GM23338 (cell line): ENCODE data around the gene SPARC. TPM values are rescaled to one million over a fixed set of nuclear protein-coding genes. Genes with fewer than 3 reads are reported as not detected.

Experiments used
- ATAC-seq: fragments of 200-7000 bp; cut with Tn5 transposase; 3 replicates; pipeline ENCODE4 v1.9.1; 2020
- DNase-seq: peaks from one replicate; pipeline ENCODE4 v3.0.0-alpha.2; 2015; ENCODE audit warnings: low spot score
- H2AFZ ChIP-seq: fragments of 200-600 bp; sonication (generic); 2 replicates; pipeline ENCODE4 v1.8.0; 2016; ENCODE audit warnings: antibody characterized with exemption, mild to moderate bottlenecking, moderate library complexity
- H3F3A ChIP-seq: fragments of 200-600 bp; sonication (generic); replicated peaks from 2 replicates; pipeline ENCODE4 v1.8.0; 2017; ENCODE audit warnings: antibody characterized with exemption, mixed run types, low read depth
- H3K27ac ChIP-seq: fragments of 200-600 bp; sonication (generic); 2 replicates; pipeline ENCODE4 v1.6.1; 2016; ENCODE audit warnings: low read depth
- H3K27me3 ChIP-seq: fragments of 200-600 bp; sonication (generic); 2 replicates; pipeline ENCODE4 v1.8.0; 2016; ENCODE audit warnings: mild to moderate bottlenecking, mixed run types, moderate library complexity; ENCODE audit not compliant: insufficient read depth
- H3K36me3 ChIP-seq: fragments of 200-600 bp; sonication (generic); 2 replicates; pipeline ENCODE4 v1.8.0; 2016; ENCODE audit warnings: mild to moderate bottlenecking; ENCODE audit not compliant: insufficient read depth
- H3K4me1 ChIP-seq: fragments of 200-600 bp; sonication (generic); 2 replicates; pipeline ENCODE4 v1.8.0; 2016; ENCODE audit warnings: mild to moderate bottlenecking, moderate library complexity; ENCODE audit not compliant: insufficient read depth
- H3K4me2 ChIP-seq: fragments of 200-600 bp; sonication (generic); 2 replicates; pipeline ENCODE4 v1.7.1; 2017; ENCODE audit warnings: mixed run types
- H3K4me3 ChIP-seq: fragments of 200-600 bp; sonication (generic); 2 replicates; pipeline ENCODE4 v1.6.1; 2016; ENCODE audit warnings: mixed run types
- H3K79me2 ChIP-seq: fragments of 200-600 bp; sonication (generic); replicated peaks from 2 replicates; pipeline ENCODE4 v1.8.0; 2017; ENCODE audit warnings: mild to moderate bottlenecking; ENCODE audit not compliant: insufficient read depth
- H3K9me2 ChIP-seq: fragments of 200-600 bp; sonication (generic); 2 replicates; pipeline ENCODE4 v1.8.0; 2017; ENCODE audit not compliant: insufficient read depth
- H4K20me1 ChIP-seq: fragments of 200-600 bp; sonication (generic); replicated peaks from 2 replicates; pipeline ENCODE4 v1.8.0; 2017; ENCODE audit warnings: mild to moderate bottlenecking; ENCODE audit not compliant: insufficient read depth
- H3K27ac Mint-ChIP-seq: 2 replicates; pipeline ENCODE4 v1.8.0; 2020; ENCODE audit warnings: inconsistent platforms, mild to moderate bottlenecking, moderate library complexity, mixed read lengths
- H3K27me3 Mint-ChIP-seq: 3 replicates; pipeline ENCODE4 v1.8.0; 2022; ENCODE audit warnings: low read depth, mild to moderate bottlenecking, moderate library complexity, mixed read lengths, inconsistent platforms; ENCODE audit not compliant: insufficient read depth, poor library complexity
- H3K36me3 Mint-ChIP-seq: 3 replicates; pipeline ENCODE4 v1.8.0; 2021; ENCODE audit warnings: low read depth, mild to moderate bottlenecking, inconsistent platforms, moderate library complexity, mixed read lengths
- H3K4me1 Mint-ChIP-seq: 3 replicates; pipeline ENCODE4 v1.8.0; 2020; ENCODE audit warnings: mild to moderate bottlenecking, inconsistent platforms, mixed read lengths
- H3K4me3 Mint-ChIP-seq: 3 replicates; pipeline ENCODE4 v1.8.0; 2021; ENCODE audit warnings: moderate library complexity, mild to moderate bottlenecking, inconsistent platforms, mixed read lengths
- H3K9me3 Mint-ChIP-seq: 3 replicates; pipeline ENCODE4 v1.8.0; 2020; ENCODE audit warnings: moderate library complexity, mild to moderate bottlenecking, inconsistent platforms, mixed read lengths
- CREB1 ChIP-seq: fragments of 250-450 bp; sonication (Bioruptor Pico); IDR thresholded peaks from 2 replicates; pipeline ENCODE4 v1.5.0; 2020; ENCODE audit warnings: low read depth, mild to moderate bottlenecking, moderate library complexity
- CTCF ChIP-seq, 2 experiments: fragments of 200-600 bp in 1 of 2; sonication (generic) in 1 of 2; conservative IDR thresholded peaks; 2 replicates each; pipeline versions ENCODE4 v1.5.1 to v1.6.1; 2016 to 2017; ENCODE audit warnings: antibody characterized with exemption in 2 of 2, low read depth in 2 of 2, mild to moderate bottlenecking in 2 of 2, moderate library complexity in 1 of 2
- ETS1 ChIP-seq: IDR thresholded peaks from 2 replicates; pipeline ENCODE4 v1.6.1; 2016; ENCODE audit warnings: antibody characterized with exemption
- EZH2 ChIP-seq: fragments of 200-600 bp; sonication (generic); IDR thresholded peaks from one replicate; pipeline ENCODE4 v1.8.0; 2017; ENCODE audit warnings: antibody characterized with exemption, mild to moderate bottlenecking, low read depth; ENCODE audit not compliant: unreplicated experiment
- EZH2phosphoT487 ChIP-seq: fragments of 200-600 bp; sonication (generic); IDR thresholded peaks from one replicate; pipeline ENCODE4 v1.8.1; 2018; ENCODE audit warnings: antibody characterized with exemption; ENCODE audit not compliant: unreplicated experiment
- JUNB ChIP-seq: IDR thresholded peaks from one replicate; pipeline ENCODE4 v1.6.1; 2016; ENCODE audit warnings: antibody characterized with exemption; ENCODE audit not compliant: unreplicated experiment
- NANOG ChIP-seq: IDR thresholded peaks from 2 replicates; pipeline ENCODE4 v1.6.1; 2016; ENCODE audit warnings: antibody characterized with exemption, borderline replicate concordance
- POLR2AphosphoS5 ChIP-seq: IDR thresholded peaks from 2 replicates; pipeline ENCODE4 v1.6.1; 2016; ENCODE audit warnings: antibody characterized with exemption, low read depth
- REST ChIP-seq: IDR thresholded peaks from one replicate; pipeline ENCODE4 v1.6.1; 2018; ENCODE audit warnings: antibody characterized with exemption; ENCODE audit not compliant: unreplicated experiment
- STAT1 ChIP-seq: IDR thresholded peaks from one replicate; pipeline ENCODE4 v1.6.1; 2016; ENCODE audit warnings: antibody characterized with exemption; ENCODE audit not compliant: unreplicated experiment
- ZNF114 ChIP-seq: fragments of 250-450 bp; sonication (Bioruptor Pico); IDR thresholded peaks from 2 replicates; pipeline ENCODE4 v1.5.0; 2020; ENCODE audit warnings: mild to moderate bottlenecking, moderate library complexity
- ZNF331 ChIP-seq: fragments of 250-450 bp; sonication (Bioruptor Pico); IDR thresholded peaks from 2 replicates; pipeline ENCODE4 v1.5.0; 2020; ENCODE audit warnings: low read depth, mild to moderate bottlenecking, moderate library complexity
- polyA plus RNA-seq: library from polyadenylated mRNA; unstranded; fragments of >200 nt; fragmentation: Nextera tagmentation; extraction: Ambion mirVana; gene quantifications from 2 replicates; pipeline ENCODE4 v1.2.1, GENCODE V29; 2016
- total RNA-seq: library from RNA; depleted of rRNA; stranded (reverse); fragments of >200 nt; shearing (Covaris generic); gene quantifications from 2 replicates; pipeline ENCODE4 v1.2.3, GENCODE V29; 2014

The SPARC gene
- total and polyA plus RNA-seq, 2 experiments from 2014 or later = 218 to 225 TPM

DNA sequence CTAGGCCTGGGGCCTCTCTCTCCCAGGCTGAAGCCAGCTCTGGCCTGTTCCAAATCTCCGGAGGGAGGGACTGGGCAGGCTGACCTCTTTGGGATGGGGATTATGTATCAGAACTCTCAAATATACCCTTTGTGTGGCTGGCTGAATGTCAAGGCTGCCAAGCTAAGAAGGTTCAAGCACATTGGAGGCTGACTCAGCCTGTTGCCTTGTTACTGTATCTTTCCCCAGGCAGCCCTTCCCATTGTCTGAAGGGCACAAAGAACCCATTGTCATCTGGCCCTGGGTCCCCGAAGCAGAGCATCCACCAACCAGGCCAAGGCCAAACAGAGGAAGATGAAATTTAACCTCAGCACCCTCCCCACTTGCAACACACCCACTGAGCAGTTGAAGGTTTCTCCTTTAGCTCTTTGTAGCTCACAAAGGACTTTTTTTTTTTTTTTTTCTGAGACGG, 7.3 kb upstream of the SPARC start:
- no peak for ATAC-seq

GRCh38 chr5:151692312-151692711, 5.6 kb upstream of the SPARC start:
- H3K27me3 Mint-ChIP-seq = no peaks in the 10 kb centered on the region
- Histone ChIP-seq H3K4me2 (no peak overlapping the region), H3K79me2 (no peaks in the 10 kb centered on the region), H3K9me2 (peaks cover 10% of the 10 kb centered on the region; the same call in 1 of the 2 replicates), H3K36me3 (no peaks in the 10 kb centered on the region), H3K4me1 (peaks cover 14% of the 10 kb centered on the region), H2AFZ (no peak overlapping the region), H3K4me3 (no peak overlapping the region), H3F3A (no peaks in the 10 kb centered on the region), H3K27me3 (no peaks in the 10 kb centered on the region), H3K27ac (no peak overlapping the region), H4K20me1 (no peaks in the 10 kb centered on the region)
- DNase-seq = no peak
- H3K27ac Mint-ChIP-seq = no peak overlapping the region
- H3K9me3 Mint-ChIP-seq = no peaks in the 10 kb centered on the region
- ATAC-seq = no peak
- no peaks in the 10 kb centered on the region for H3K36me3 Mint-ChIP-seq
- H3K4me1 Mint-ChIP-seq = peaks cover 15% of the 10 kb centered on the region
- no peak overlapping the region for H3K4me3 Mint-ChIP-seq
- no peak for TF ChIP-seq JUNB
- TF ChIP-seq NANOG = no peak
- no peak for TF ChIP-seq EZH2
- no peak for TF ChIP-seq ZNF331
- TF ChIP-seq ETS1 = no peak
- no peak for TF ChIP-seq CTCF (conservative IDR thresholded peaks at IDR 0.05; ENCODE audit: low read depth in 2 of 2)
- TF ChIP-seq CREB1 (CRISPR knock-in tag) = no peak
- TF ChIP-seq EZH2phosphoT487 = no peak
- TF ChIP-seq REST = no peak
- TF ChIP-seq POLR2AphosphoS5 = no peak
- no peak for TF ChIP-seq STAT1

More for the DNA sequence above, 7.3 kb upstream of the SPARC start:
- no peaks in the 10 kb centered on the region for H3K27me3 Mint-ChIP-seq
- H3K27me3 ChIP-seq = no peaks in the 10 kb centered on the region
- H3F3A ChIP-seq = no peaks in the 10 kb centered on the region
- no peaks in the 10 kb centered on the region for H3K36me3 Mint-ChIP-seq
- H4K20me1 ChIP-seq = no peaks in the 10 kb centered on the region
- H3K9me2 ChIP-seq = peaks cover 10% of the 10 kb centered on the region; the same call in 1 of the 2 replicates
- peaks cover 18% of the 10 kb centered on the region for H3K4me1 ChIP-seq
- H3K27ac ChIP-seq = no peak overlapping the region
- no peak overlapping the region for H3K4me3 ChIP-seq
- no peak for TF ChIP-seq ETS1
- TF ChIP-seq CREB1 (CRISPR knock-in tag) = no peak
- no peak for TF ChIP-seq ZNF114
- no peak for TF ChIP-seq EZH2phosphoT487
- 0 out of 2 replicates have a peak overlapping the region, but pooled peaks have one; percentile 32 for H2AFZ ChIP-seq
- no peak for DNase-seq
- H3K4me2 ChIP-seq = no peak overlapping the region
- H3K36me3 ChIP-seq = no peaks in the 10 kb centered on the region
- no peak overlapping the region for H3K4me3 Mint-ChIP-seq
- no peaks in the 10 kb centered on the region for H3K79me2 ChIP-seq
- H3K27ac Mint-ChIP-seq = no peak overlapping the region
- no peaks in the 10 kb centered on the region for H3K9me3 Mint-ChIP-seq
- peaks cover 19% of the 10 kb centered on the region for H3K4me1 Mint-ChIP-seq
